ENCODE data around the gene CYP4A22.
"Not testable (repeated sequence)": the region's sequence is repeated elsewhere in the genome, so short reads cannot be mapped to it uniquely, and the experiment has no call there.

Gene CYP4A22

GRCh38 chr1:47128221-47128620, 9.0 kb upstream of the CYP4A22 start:
- no peak overlapping the region for H3K9ac ChIP-seq (ENCODE audit: low read depth in 1 of 2, low read length in 2 of 2)
- H3K27me3 ChIP-seq (ENCODE audit: control insufficient read depth in 1 of 2, insufficient read depth in 2 of 2, low read length in 2 of 2): no peaks in the 10 kb centered on the region
- no peak overlapping the region for H3K4me3 ChIP-seq (ENCODE audit: low read depth in 1 of 2, low read length in 2 of 2)
- no peaks in the 10 kb centered on the region for H3K36me3 ChIP-seq (ENCODE audit: control insufficient read depth in 1 of 2, insufficient read depth in 2 of 2, low read length in 2 of 2)
- no peaks in the 10 kb centered on the region for H3K4me1 ChIP-seq (ENCODE audit: control insufficient read depth in 1 of 2, insufficient read depth in 2 of 2, low read length in 2 of 2)
- H3K9me3 ChIP-seq (ENCODE audit: control insufficient read depth in 1 of 2, low read length in 2 of 2): no peaks in the 10 kb centered on the region
- H3K27ac ChIP-seq (ENCODE audit: low read depth, low read length): no peak overlapping the region

GRCh38 chr1:47128854-47129253, 8.4 kb upstream of the CYP4A22 start:
- not testable (repeated sequence) for H3K4me1 ChIP-seq (ENCODE audit: control insufficient read depth in 1 of 2, insufficient read depth in 2 of 2, low read length in 2 of 2); H3K4me3 ChIP-seq (ENCODE audit: low read depth in 1 of 2, low read length in 2 of 2); H3K36me3 ChIP-seq (ENCODE audit: control insufficient read depth in 1 of 2, insufficient read depth in 2 of 2, low read length in 2 of 2); H3K27ac ChIP-seq (ENCODE audit: low read depth, low read length); H3K9me3 ChIP-seq (ENCODE audit: control insufficient read depth in 1 of 2, low read length in 2 of 2); H3K9ac ChIP-seq (ENCODE audit: low read depth in 1 of 2, low read length in 2 of 2); H3K27me3 ChIP-seq (ENCODE audit: control insufficient read depth in 1 of 2, insufficient read depth in 2 of 2, low read length in 2 of 2)

- H3K4me1 ChIP-seq (ENCODE audit: control insufficient read depth in 1 of 2, insufficient read depth in 2 of 2, low read length in 2 of 2); H3K9ac ChIP-seq (ENCODE audit: low read depth in 1 of 2, low read length in 2 of 2); H3K27me3 ChIP-seq (ENCODE audit: control insufficient read depth in 1 of 2, insufficient read depth in 2 of 2, low read length in 2 of 2); H3K36me3 ChIP-seq (ENCODE audit: control insufficient read depth in 1 of 2, insufficient read depth in 2 of 2, low read length in 2 of 2); H3K9me3 ChIP-seq (ENCODE audit: control insufficient read depth in 1 of 2, low read length in 2 of 2); H3K4me3 ChIP-seq (ENCODE audit: low read depth in 1 of 2, low read length in 2 of 2); H3K27ac ChIP-seq (ENCODE audit: low read depth, low read length): not testable (repeated sequence)
Measured at GRCh38 chr1:47129489-47130230, 7.6 kb upstream of the CYP4A22 start.

GRCh38 chr1:47132665-47133064, 4.6 kb upstream of the CYP4A22 start:
- not testable (repeated sequence) for H3K4me3 ChIP-seq (ENCODE audit: low read depth in 1 of 2, low read length in 2 of 2); H3K27ac ChIP-seq (ENCODE audit: low read depth, low read length); H3K36me3 ChIP-seq (ENCODE audit: control insufficient read depth in 1 of 2, insufficient read depth in 2 of 2, low read length in 2 of 2); H3K9ac ChIP-seq (ENCODE audit: low read depth in 1 of 2, low read length in 2 of 2); H3K27me3 ChIP-seq (ENCODE audit: control insufficient read depth in 1 of 2, insufficient read depth in 2 of 2, low read length in 2 of 2); H3K9me3 ChIP-seq (ENCODE audit: control insufficient read depth in 1 of 2, low read length in 2 of 2); H3K4me1 ChIP-seq (ENCODE audit: control insufficient read depth in 1 of 2, insufficient read depth in 2 of 2, low read length in 2 of 2)

DNA sequence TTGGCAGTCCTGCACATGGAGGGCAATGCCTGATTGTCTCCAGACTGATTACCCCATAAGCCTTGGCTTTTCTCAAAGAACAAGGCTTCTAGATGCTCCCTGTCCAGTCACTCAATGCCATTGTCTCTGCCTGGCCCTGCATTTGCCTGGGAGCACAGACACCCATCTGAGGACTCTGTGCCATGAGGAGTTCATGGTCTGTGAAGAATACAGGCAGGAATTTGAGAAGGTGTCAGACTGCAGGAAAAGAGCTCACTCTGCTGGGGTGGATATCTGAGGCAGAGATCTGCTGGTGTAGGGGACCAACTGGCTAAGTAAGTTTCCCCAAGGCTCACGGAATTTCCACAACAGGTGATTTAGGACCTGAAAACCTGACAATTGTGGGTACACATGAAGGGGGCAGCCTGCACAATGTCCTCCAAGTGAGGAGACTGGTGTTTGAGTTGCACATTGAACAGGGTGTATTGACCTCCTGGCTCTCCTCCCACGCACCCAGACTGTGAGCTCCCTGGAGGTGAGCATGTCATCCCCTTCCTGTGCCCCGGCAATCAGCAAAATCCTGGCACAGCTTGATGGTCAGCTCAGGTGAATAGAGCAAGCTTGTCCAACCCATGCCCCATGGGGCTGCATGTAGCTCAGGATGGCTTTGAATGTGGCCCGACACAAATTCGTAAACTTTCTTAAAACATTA, 829 bp downstream of the CYP4A22 start:
- Histone ChIP-seq H3K4me3 (ENCODE audit: low read depth in 1 of 2, low read length in 2 of 2) (no peak overlapping the region), H3K9ac (ENCODE audit: low read depth in 1 of 2, low read length in 2 of 2) (no peak overlapping the region), H3K4me1 (ENCODE audit: control insufficient read depth in 1 of 2, insufficient read depth in 2 of 2, low read length in 2 of 2) (no peaks in the 10 kb centered on the region), H3K27ac (ENCODE audit: low read depth, low read length) (no peak overlapping the region), H3K27me3 (ENCODE audit: control insufficient read depth in 1 of 2, insufficient read depth in 2 of 2, low read length in 2 of 2) (no peaks in the 10 kb centered on the region), H3K9me3 (ENCODE audit: control insufficient read depth in 1 of 2, low read length in 2 of 2) (no peaks in the 10 kb centered on the region), H3K36me3 (ENCODE audit: control insufficient read depth in 1 of 2, insufficient read depth in 2 of 2, low read length in 2 of 2) (no peaks in the 10 kb centered on the region)

GRCh38 chr1:47140358-47140757, 3.1 kb downstream of the CYP4A22 start:
- not testable (repeated sequence) for H3K4me1 ChIP-seq (ENCODE audit: control insufficient read depth in 1 of 2, insufficient read depth in 2 of 2, low read length in 2 of 2); H3K36me3 ChIP-seq (ENCODE audit: control insufficient read depth in 1 of 2, insufficient read depth in 2 of 2, low read length in 2 of 2); H3K27me3 ChIP-seq (ENCODE audit: control insufficient read depth in 1 of 2, insufficient read depth in 2 of 2, low read length in 2 of 2); H3K27ac ChIP-seq (ENCODE audit: low read depth, low read length); H3K9ac ChIP-seq (ENCODE audit: low read depth in 1 of 2, low read length in 2 of 2); H3K9me3 ChIP-seq (ENCODE audit: control insufficient read depth in 1 of 2, low read length in 2 of 2); H3K4me3 ChIP-seq (ENCODE audit: low read depth in 1 of 2, low read length in 2 of 2)

GRCh38 chr1:47143654-47144053, 6.4 kb downstream of the CYP4A22 start:
- not testable (repeated sequence) for H3K9ac ChIP-seq (ENCODE audit: low read depth in 1 of 2, low read length in 2 of 2); H3K4me3 ChIP-seq (ENCODE audit: low read depth in 1 of 2, low read length in 2 of 2); H3K9me3 ChIP-seq (ENCODE audit: control insufficient read depth in 1 of 2, low read length in 2 of 2); H3K4me1 ChIP-seq (ENCODE audit: control insufficient read depth in 1 of 2, insufficient read depth in 2 of 2, low read length in 2 of 2); H3K36me3 ChIP-seq (ENCODE audit: control insufficient read depth in 1 of 2, insufficient read depth in 2 of 2, low read length in 2 of 2); H3K27ac ChIP-seq (ENCODE audit: low read depth, low read length); H3K27me3 ChIP-seq (ENCODE audit: control insufficient read depth in 1 of 2, insufficient read depth in 2 of 2, low read length in 2 of 2)

DNA sequence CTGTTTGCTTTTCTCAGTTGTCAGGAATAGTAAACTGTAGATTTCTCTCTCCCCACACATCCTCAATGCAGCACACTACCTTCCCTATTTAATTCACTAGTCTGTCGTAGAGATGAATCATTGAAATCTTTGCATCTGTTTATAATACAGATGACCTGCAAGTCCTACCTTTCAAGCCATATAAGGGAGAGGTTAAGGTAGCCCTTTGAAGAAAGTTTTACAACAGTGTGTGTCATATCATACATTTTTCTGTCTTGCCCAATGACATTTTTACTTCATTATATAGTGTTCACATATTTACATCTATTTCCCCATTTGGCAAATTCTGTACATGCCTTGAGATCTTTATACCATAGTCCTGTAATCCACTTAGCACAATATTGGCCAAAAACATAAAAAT, 9.3 kb downstream of the CYP4A22 start:
- not testable (repeated sequence) for H3K36me3 ChIP-seq (ENCODE audit: control insufficient read depth in 1 of 2, insufficient read depth in 2 of 2, low read length in 2 of 2); H3K4me1 ChIP-seq (ENCODE audit: control insufficient read depth in 1 of 2, insufficient read depth in 2 of 2, low read length in 2 of 2); H3K4me3 ChIP-seq (ENCODE audit: low read depth in 1 of 2, low read length in 2 of 2); H3K27ac ChIP-seq (ENCODE audit: low read depth, low read length); H3K9me3 ChIP-seq (ENCODE audit: control insufficient read depth in 1 of 2, low read length in 2 of 2); H3K27me3 ChIP-seq (ENCODE audit: control insufficient read depth in 1 of 2, insufficient read depth in 2 of 2, low read length in 2 of 2); H3K9ac ChIP-seq (ENCODE audit: low read depth in 1 of 2, low read length in 2 of 2)

DNA sequence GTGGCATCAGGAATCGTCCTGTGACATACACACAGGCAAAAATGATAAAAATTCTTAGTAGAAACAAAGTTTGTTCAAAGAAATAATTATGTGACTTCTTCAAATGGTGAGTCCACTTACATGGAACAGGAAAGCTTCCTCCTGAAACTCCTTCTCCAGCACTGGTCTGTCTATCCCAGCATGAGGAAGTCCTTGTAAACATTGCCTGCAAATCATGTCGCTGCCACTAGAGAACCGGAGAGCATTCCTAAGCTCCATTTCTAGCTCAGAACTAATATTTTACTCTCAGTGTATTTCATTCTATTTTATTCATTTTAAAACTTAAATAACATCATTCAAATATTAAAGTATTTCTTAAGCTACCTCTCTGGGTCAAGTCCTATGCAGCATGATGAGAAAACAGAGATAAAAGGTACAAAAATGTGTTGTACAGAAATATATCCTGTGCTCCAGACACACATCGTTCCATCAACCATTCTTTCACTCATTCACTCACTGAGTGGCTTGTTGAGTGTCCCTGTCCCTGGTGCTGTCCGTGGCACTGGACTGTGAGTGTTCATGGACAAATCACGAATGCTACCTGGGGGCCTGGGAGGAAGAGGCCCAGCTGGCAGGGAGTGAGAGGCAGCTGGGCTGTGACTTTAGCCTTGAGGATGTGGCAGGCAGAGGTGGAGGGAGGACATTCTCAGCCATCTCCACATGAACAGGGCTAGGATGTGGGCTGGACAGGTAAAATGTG, 10.0 kb downstream of the CYP4A22 start:
- H3K27me3 ChIP-seq (ENCODE audit: control insufficient read depth in 1 of 2, insufficient read depth in 2 of 2, low read length in 2 of 2): no peaks in the 10 kb centered on the region
- no peak overlapping the region for H3K9ac ChIP-seq (ENCODE audit: low read depth in 1 of 2, low read length in 2 of 2)
- no peaks in the 10 kb centered on the region for H3K4me1 ChIP-seq (ENCODE audit: control insufficient read depth in 1 of 2, insufficient read depth in 2 of 2, low read length in 2 of 2)
- no peak overlapping the region for H3K27ac ChIP-seq (ENCODE audit: low read depth, low read length)
- no peaks in the 10 kb centered on the region for H3K9me3 ChIP-seq (ENCODE audit: control insufficient read depth in 1 of 2, low read length in 2 of 2)
- no peaks in the 10 kb centered on the region for H3K36me3 ChIP-seq (ENCODE audit: control insufficient read depth in 1 of 2, insufficient read depth in 2 of 2, low read length in 2 of 2)
- H3K4me3 ChIP-seq (ENCODE audit: low read depth in 1 of 2, low read length in 2 of 2): no peak overlapping the region

- H3K27me3 ChIP-seq (ENCODE audit: control insufficient read depth in 1 of 2, insufficient read depth in 2 of 2, low read length in 2 of 2); H3K4me1 ChIP-seq (ENCODE audit: control insufficient read depth in 1 of 2, insufficient read depth in 2 of 2, low read length in 2 of 2); H3K36me3 ChIP-seq (ENCODE audit: control insufficient read depth in 1 of 2, insufficient read depth in 2 of 2, low read length in 2 of 2); H3K4me3 ChIP-seq (ENCODE audit: low read depth in 1 of 2, low read length in 2 of 2); H3K27ac ChIP-seq (ENCODE audit: low read depth, low read length); H3K9me3 ChIP-seq (ENCODE audit: control insufficient read depth in 1 of 2, low read length in 2 of 2); H3K9ac ChIP-seq (ENCODE audit: low read depth in 1 of 2, low read length in 2 of 2): not testable (repeated sequence)
Measured at GRCh38 chr1:47149162-47149561, 11.9 kb downstream of the CYP4A22 start.
